Kidney epithelial cell (primary cell): ENCODE results near the gene IMMT. TPM values are rescaled to one million over a fixed set of nuclear protein-coding genes. Genes with fewer than 3 reads are reported as not detected.

ENCODE experiments used
- DNase-seq: peaks from one replicate; pipeline ENCODE4 v3.0.0-alpha.2; 2010; ENCODE audit warnings: low read depth
- H3K27me3 ChIP-seq: 2 replicates; pipeline ENCODE4 v1.6.0; 2011; ENCODE audit warnings: low read length; ENCODE audit not compliant: control insufficient read depth, insufficient read depth
- H3K36me3 ChIP-seq: 2 replicates; pipeline ENCODE4 v1.5.1; 2011; ENCODE audit warnings: low read length; ENCODE audit not compliant: control insufficient read depth, insufficient read depth
- H3K4me3 ChIP-seq: 2 replicates; pipeline ENCODE4 v1.5.1; 2011; ENCODE audit warnings: low read depth, mild to moderate bottlenecking, control low read depth, low read length
- total RNA-seq: library from RNA; depleted of rRNA; stranded (reverse); fragments of >200 nt; gene quantifications from 2 replicates; pipeline ENCODE4 v1.2.3, GENCODE V29; 2015
- TF ChIP-seq, protein P1 (sequence below): IDR thresholded peaks from 2 replicates; pipeline ENCODE4 v1.5.1; 2011; ENCODE audit warnings: mild to moderate bottlenecking, moderate library complexity, low read length, control low read depth, inconsistent platforms; ENCODE audit not compliant: insufficient read depth, poor library complexity, severe bottlenecking

The IMMT gene
- total RNA-seq, 1 donor from 2014 or later, result 66.9 TPM

DNA sequence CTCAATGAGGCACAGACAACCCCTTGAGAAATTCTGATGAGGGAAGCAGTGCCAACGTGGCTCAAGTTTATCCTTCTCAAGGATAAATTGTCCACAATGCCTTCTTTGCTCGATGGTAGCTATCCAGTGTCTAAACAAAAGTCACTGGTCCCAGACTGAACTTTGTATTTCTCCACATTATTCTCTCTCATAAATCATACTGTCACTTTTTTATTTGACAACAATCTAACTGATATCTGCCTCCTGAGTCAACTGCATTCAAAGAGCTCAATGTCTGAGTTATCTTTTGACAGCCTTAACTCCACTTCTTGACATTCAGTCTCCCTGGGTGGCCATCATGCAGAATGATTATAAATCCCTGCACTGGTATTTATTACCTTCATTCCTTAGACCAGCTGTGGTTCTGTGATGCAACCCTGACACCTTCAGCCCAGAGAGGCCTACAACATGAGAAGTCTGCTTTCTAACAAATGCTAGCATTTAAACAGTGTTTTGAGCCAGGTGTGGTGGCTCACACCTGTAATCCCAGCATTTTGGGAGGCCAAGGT lies 38.2 kb downstream of the IMMT start:
- TF ChIP-seq, protein P1, sequence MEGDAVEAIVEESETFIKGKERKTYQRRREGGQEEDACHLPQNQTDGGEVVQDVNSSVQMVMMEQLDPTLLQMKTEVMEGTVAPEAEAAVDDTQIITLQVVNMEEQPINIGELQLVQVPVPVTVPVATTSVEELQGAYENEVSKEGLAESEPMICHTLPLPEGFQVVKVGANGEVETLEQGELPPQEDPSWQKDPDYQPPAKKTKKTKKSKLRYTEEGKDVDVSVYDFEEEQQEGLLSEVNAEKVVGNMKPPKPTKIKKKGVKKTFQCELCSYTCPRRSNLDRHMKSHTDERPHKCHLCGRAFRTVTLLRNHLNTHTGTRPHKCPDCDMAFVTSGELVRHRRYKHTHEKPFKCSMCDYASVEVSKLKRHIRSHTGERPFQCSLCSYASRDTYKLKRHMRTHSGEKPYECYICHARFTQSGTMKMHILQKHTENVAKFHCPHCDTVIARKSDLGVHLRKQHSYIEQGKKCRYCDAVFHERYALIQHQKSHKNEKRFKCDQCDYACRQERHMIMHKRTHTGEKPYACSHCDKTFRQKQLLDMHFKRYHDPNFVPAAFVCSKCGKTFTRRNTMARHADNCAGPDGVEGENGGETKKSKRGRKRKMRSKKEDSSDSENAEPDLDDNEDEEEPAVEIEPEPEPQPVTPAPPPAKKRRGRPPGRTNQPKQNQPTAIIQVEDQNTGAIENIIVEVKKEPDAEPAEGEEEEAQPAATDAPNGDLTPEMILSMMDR, result no peak
- no peak for DNase-seq
- H3K36me3 ChIP-seq, result peaks cover 1% of the 10 kb centered on the region
- H3K4me3 ChIP-seq, result no peak overlapping the region
- H3K27me3 ChIP-seq, result no peaks in the 10 kb centered on the region

DNA sequence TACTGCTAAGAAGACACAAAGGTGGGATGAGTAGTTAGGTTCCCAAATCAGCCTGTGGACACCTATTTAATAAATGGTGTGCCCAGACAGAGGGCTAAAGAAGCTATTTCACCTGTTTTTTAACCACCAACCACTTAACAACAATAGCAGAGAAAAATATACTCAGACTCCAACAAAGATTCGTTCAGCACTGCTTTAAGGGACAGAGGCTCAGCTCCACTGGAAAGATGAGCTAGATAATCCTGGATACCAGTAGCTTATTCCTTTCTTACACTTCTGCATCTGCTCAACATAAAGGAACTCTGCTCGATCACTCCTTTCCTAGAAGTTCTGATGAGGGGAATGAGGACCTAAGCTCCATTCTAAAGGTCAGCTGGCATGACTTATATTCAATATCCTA lies 44.8 kb downstream of the IMMT start:
- H3K36me3 ChIP-seq, result peaks cover 3% of the 10 kb centered on the region
- H3K27me3 ChIP-seq, result no peaks in the 10 kb centered on the region
- no peak overlapping the region for H3K4me3 ChIP-seq
- no peak for DNase-seq
- TF ChIP-seq, protein P1, result no peak

DNA sequence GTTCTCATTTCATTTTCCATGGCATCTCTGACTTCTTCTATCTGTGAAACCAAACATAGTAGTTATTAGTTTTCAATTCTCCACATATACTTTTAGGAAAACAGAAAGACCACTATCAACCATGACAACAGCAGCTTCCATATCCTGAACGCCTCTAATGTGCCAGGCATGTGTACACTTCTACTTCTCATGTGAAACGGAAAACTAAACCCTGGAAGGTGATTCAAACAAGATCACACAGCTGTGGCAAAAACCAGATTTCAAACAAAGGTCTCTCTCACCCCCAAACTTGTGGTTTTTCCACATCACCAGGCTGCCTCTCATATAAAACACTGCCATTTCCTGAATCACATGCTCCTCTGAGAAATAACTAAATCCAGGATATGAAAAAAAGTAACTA lies 47.5 kb downstream of the IMMT start:
- DNase-seq, result no peak
- Histone ChIP-seq H3K4me3 (no peak overlapping the region), H3K27me3 (no peaks in the 10 kb centered on the region), H3K36me3 (peaks cover 3% of the 10 kb centered on the region)
- TF ChIP-seq, protein P1, result no peak

DNA sequence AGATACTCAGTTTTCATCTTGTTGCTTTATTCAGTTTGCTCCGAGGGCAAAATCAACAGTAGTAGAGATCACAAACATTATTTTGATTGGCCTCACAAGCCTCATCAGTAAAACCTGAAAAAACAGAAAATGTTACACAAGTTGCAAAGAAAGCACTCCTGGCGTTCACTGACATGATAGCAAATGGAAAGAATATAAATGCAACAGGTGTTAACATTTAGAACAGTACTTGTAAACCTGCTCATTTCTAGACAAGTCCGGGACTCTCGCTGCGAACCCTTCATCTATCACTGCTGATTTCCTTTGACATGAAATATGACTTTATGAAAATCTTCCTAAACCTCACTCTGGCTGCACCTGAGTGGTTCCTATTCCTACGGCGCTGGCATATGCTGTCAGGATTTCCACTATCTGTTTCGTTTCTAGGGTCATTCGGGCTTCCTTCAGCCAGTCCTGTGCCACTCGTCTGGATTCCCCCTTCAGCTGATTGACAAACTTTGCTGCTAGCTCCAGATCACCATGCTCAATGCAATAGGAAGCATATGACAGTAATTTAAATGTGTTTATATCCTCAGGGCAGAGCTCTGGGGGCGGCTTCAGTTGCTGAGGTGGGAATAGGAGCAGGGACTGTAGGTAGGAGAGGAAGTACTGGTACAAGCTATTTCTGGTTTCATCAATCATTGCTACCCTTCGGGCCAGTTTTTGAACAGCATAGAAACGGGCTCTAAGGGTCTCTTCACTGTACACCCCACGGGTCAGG lies 51.2 kb downstream of the IMMT start:
- Histone ChIP-seq H3K27me3 (no peaks in the 10 kb centered on the region), H3K36me3 (peaks cover 2% of the 10 kb centered on the region), H3K4me3 (no peak overlapping the region)
- TF ChIP-seq, protein P1, result no peak
- DNase-seq, result no peak

DNA sequence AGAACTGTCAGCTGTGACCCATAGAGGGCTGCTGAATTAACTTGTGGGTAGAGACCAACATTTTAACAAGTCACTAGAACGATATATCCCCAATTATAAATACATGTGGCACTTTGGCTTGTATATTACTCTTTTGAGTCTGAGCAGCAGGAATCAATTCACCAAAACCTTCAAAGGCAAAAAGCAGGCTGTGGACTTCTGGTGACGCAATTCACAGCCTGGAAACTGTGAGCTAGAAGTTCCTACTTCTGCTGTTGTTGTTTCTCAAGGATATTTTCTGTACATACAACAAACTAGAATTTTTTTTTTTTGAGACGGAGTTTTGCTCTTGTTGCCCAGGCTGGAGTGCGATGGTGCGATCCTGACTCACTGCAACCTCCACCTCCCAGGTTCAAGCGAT lies 52.0 kb downstream of the IMMT start:
- no peaks in the 10 kb centered on the region for H3K36me3 ChIP-seq
- H3K4me3 ChIP-seq, result no peak overlapping the region
- H3K27me3 ChIP-seq, result no peaks in the 10 kb centered on the region
- no peak for DNase-seq
- TF ChIP-seq, protein P1, result no peak
